ENCODE data around the gene AFTPH.

Gene AFTPH

DNA sequence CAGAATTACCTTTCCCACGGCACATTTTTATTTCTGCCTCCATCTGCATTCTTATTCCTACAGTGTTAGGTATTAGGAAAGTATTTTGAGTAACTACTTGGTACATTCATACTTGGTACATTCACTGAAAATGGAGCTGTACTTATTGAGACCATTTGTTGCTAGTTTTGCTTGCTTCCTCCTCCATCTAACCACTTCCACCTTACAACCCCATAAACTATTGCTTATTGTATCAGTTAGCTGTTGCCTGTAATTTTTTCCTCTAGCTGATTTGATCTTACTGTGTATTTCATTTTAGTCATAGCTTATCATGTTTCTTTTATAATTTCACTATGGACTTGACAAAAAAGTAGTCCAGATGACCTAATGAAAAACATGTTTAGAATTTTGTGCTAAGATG is 50.7 kb downstream of the AFTPH start:
- peak overlapping the region; percentile 37 for H3K27ac Mint-ChIP-seq

DNA sequence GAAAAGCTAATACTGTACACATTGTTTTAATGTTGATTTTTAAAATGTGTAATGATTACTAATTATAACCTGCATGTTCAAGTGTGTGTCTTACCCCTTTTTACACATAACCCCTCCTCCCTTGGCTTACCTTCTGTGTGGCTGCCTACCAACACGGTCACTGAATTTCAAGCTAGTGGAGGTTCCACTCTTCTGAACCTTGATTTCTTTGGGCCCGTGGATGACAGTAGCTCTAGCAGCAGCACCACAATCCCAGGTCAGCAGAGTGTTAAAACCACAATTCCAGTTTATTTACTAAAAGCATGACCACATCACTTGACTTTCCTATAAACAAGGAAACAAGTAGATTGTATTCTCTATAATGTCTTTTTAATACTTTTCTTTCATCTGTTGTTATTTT is 56.9 kb downstream of the AFTPH start:
- H3K27me3 Mint-ChIP-seq (ENCODE audit: low read depth) = no peaks in the 10 kb centered on the region
- peaks cover 22% of the 10 kb centered on the region for H3K36me3 Mint-ChIP-seq (ENCODE audit: low read depth)
- H3K4me3 Mint-ChIP-seq = no peak overlapping the region
- no peaks in the 10 kb centered on the region for H3K9me3 Mint-ChIP-seq
- peaks cover 6% of the 10 kb centered on the region for H3K4me1 Mint-ChIP-seq (ENCODE audit: low read depth)
- no peak overlapping the region for H3K27ac Mint-ChIP-seq

More for the DNA sequence above, 50.7 kb downstream of the AFTPH start:
- Mint-ChIP-seq H3K4me3 (no peak overlapping the region), H3K4me1 (ENCODE audit: low read depth) (peaks cover 8% of the 10 kb centered on the region), H3K27me3 (ENCODE audit: low read depth) (no peaks in the 10 kb centered on the region), H3K36me3 (ENCODE audit: low read depth) (peaks cover 31% of the 10 kb centered on the region), H3K9me3 (no peaks in the 10 kb centered on the region)

- Mint-ChIP-seq H3K4me3 (no peak overlapping the region), H3K9me3 (no peaks in the 10 kb centered on the region), H3K4me1 (ENCODE audit: low read depth) (peaks cover 10% of the 10 kb centered on the region), H3K36me3 (ENCODE audit: low read depth) (peaks cover 23% of the 10 kb centered on the region), H3K27ac (no peak overlapping the region), H3K27me3 (ENCODE audit: low read depth) (no peaks in the 10 kb centered on the region)
Observed at GRCh38 chr2:64581777-64582539, 57.8 kb downstream of the AFTPH start.

DNA sequence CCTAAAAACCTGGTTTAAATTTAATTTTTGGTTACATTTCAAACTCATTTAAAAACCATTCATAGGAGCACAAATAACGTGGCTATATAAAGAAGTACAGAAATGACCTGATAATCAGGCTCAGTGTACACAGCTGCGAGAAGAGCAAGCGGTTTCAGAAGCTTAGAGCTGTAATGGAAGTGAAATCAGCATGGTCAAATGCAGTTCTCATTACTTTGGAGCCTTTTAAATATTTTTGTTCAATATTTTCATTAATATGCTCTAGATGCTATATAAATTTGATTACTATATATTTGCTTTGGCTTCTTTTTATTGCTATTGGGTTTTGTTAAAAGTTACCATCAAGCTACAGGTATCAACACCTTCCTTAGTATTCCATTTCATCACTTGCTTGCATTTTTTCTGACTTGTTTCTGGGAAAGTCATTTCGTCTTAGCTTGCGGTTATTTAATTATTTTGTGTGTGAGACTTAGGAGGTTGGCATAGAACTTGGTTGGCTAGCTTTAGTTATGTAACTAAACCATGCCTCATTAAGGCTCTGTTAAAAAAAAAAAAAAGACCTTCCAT is 58.7 kb downstream of the AFTPH start:
- no peak overlapping the region for H3K27ac Mint-ChIP-seq
- no peaks in the 10 kb centered on the region for H3K9me3 Mint-ChIP-seq
- H3K4me3 Mint-ChIP-seq = no peak overlapping the region
- H3K4me1 Mint-ChIP-seq (ENCODE audit: low read depth) = peaks cover 12% of the 10 kb centered on the region
- H3K36me3 Mint-ChIP-seq (ENCODE audit: low read depth) = peaks cover 22% of the 10 kb centered on the region
- no peaks in the 10 kb centered on the region for H3K27me3 Mint-ChIP-seq (ENCODE audit: low read depth)

- Mint-ChIP-seq H3K27ac (no peak overlapping the region), H3K36me3 (ENCODE audit: low read depth) (peaks cover 39% of the 10 kb centered on the region), H3K4me3 (no peak overlapping the region)
Observed at GRCh38 chr2:64586054-64586453, 61.9 kb downstream of the AFTPH start.

GRCh38 chr2:64586883-64587481 is 62.9 kb downstream of the AFTPH start:
- H3K27me3 Mint-ChIP-seq (ENCODE audit: low read depth) = no peaks in the 10 kb centered on the region
- peaks cover 42% of the 10 kb centered on the region for H3K36me3 Mint-ChIP-seq (ENCODE audit: low read depth)
- no peak overlapping the region for H3K4me3 Mint-ChIP-seq
- no peak overlapping the region for H3K27ac Mint-ChIP-seq
- H3K9me3 Mint-ChIP-seq = no peaks in the 10 kb centered on the region
- peaks cover 17% of the 10 kb centered on the region for H3K4me1 Mint-ChIP-seq (ENCODE audit: low read depth)

More at GRCh38 chr2:64586054-64586453, 61.9 kb downstream of the AFTPH start:
- H3K27me3 Mint-ChIP-seq (ENCODE audit: low read depth) = no peaks in the 10 kb centered on the region
- no peaks in the 10 kb centered on the region for H3K9me3 Mint-ChIP-seq
- H3K4me1 Mint-ChIP-seq (ENCODE audit: low read depth) = peaks cover 12% of the 10 kb centered on the region

- Mint-ChIP-seq H3K27me3 (ENCODE audit: low read depth) (no peaks in the 10 kb centered on the region), H3K4me1 (ENCODE audit: low read depth) (peaks cover 17% of the 10 kb centered on the region), H3K9me3 (no peaks in the 10 kb centered on the region), H3K36me3 (ENCODE audit: low read depth) (peaks cover 41% of the 10 kb centered on the region), H3K4me3 (no peak overlapping the region), H3K27ac (no peak overlapping the region)
Observed at GRCh38 chr2:64587561-64587960, 63.4 kb downstream of the AFTPH start.

DNA sequence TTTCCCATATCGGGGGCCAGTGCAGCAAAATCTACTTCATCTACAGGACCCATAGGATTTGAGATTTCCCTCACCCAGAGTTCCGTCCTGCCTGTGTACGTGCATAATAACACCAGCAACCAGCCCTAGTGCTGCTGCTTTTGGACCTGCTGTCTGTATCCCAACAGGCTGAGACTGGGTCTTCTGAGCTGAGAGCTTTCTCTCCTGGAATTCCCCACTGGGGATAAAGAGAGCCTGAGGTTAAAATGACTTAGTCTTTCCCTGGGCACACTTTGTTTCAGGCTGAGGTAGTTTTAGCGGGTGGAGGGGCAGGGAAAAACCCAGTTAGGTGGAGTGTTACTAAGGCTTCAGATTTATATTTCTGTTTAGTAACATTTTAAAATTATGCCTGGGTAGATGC is 67.1 kb downstream of the AFTPH start:
- Mint-ChIP-seq H3K27ac (no peak overlapping the region), H3K27me3 (ENCODE audit: low read depth) (no peaks in the 10 kb centered on the region), H3K9me3 (no peaks in the 10 kb centered on the region), H3K4me3 (no peak overlapping the region), H3K4me1 (ENCODE audit: low read depth) (peaks cover 14% of the 10 kb centered on the region), H3K36me3 (ENCODE audit: low read depth) (peaks cover 40% of the 10 kb centered on the region)

DNA sequence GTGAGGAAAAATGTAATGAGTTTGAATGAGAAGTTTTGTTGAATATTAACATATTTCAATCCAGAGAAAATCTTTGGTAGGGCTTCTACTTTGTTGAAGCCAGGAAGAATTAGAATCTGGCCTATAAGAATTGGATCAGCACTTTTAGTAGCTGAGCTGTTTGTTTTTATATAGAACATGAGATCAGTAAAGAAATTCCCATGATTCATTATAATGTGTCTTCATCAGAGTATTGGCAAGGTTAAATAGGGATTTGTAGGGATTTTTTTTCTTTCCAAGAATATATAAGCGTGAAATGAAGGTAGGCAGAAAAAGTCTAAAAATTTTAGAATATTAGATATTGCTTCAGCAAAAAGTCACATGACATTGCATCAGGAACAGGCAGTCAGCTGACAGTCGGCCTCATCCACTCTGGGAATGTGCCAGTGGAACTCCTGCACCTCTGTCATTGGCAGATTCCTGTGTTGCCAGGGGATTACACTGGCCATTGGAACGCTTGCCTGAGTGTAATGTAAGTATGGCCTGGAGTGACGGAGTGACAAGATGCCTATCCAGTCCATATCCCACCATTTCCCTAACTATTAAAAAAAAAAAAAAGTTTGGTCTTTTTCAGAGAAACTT is 69.0 kb downstream of the AFTPH start:
- Mint-ChIP-seq H3K27me3 (ENCODE audit: low read depth) (no peaks in the 10 kb centered on the region), H3K36me3 (ENCODE audit: low read depth) (peaks cover 31% of the 10 kb centered on the region), H3K4me1 (ENCODE audit: low read depth) (peaks cover 8% of the 10 kb centered on the region), H3K9me3 (no peaks in the 10 kb centered on the region), H3K27ac (no peak overlapping the region), H3K4me3 (no peak overlapping the region)

GRCh38 chr2:64594226-64594989 is 70.3 kb downstream of the AFTPH start:
- Mint-ChIP-seq H3K9me3 (no peaks in the 10 kb centered on the region), H3K36me3 (ENCODE audit: low read depth) (peaks cover 24% of the 10 kb centered on the region), H3K27me3 (ENCODE audit: low read depth) (no peaks in the 10 kb centered on the region), H3K27ac (no peak overlapping the region), H3K4me3 (no peak overlapping the region), H3K4me1 (ENCODE audit: low read depth) (peaks cover 11% of the 10 kb centered on the region)

- H3K27ac Mint-ChIP-seq = no peak overlapping the region
- no peaks in the 10 kb centered on the region for H3K9me3 Mint-ChIP-seq
- peaks cover 17% of the 10 kb centered on the region for H3K4me1 Mint-ChIP-seq (ENCODE audit: low read depth)
- peaks cover 15% of the 10 kb centered on the region for H3K36me3 Mint-ChIP-seq (ENCODE audit: low read depth)
- no peaks in the 10 kb centered on the region for H3K27me3 Mint-ChIP-seq (ENCODE audit: low read depth)
- H3K4me3 Mint-ChIP-seq = no peak overlapping the region
Observed at GRCh38 chr2:64595397-64596176, 71.5 kb downstream of the AFTPH start.

DNA sequence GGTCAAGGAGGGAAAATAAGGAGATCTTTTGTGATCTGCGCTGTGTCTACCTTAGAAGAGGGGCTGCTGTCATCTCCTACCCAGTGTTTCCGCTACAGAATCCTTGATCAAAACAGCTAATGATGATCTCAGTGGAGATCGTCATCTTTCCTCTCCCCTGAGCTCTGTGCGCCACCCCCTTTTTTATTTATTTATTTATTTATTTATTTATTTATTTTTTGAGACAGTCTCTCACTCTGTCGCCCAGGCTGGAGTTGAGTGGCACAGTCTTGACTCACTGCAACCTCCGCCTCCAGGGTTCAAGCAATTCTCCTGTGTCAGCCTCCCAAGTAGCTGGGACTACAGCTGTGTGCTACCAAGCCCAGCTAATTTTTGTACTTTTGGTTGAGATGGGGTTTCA is 74.1 kb downstream of the AFTPH start:
- Mint-ChIP-seq H3K36me3 (ENCODE audit: low read depth) (no peaks in the 10 kb centered on the region), H3K4me1 (ENCODE audit: low read depth) (peaks cover 9% of the 10 kb centered on the region), H3K27me3 (ENCODE audit: low read depth) (no peaks in the 10 kb centered on the region), H3K27ac (no peak overlapping the region), H3K9me3 (no peaks in the 10 kb centered on the region), H3K4me3 (no peak overlapping the region)

GRCh38 chr2:64599469-64599868 is 75.3 kb downstream of the AFTPH start:
- no peak overlapping the region for H3K4me3 Mint-ChIP-seq
- H3K4me1 Mint-ChIP-seq (ENCODE audit: low read depth) = peaks cover 9% of the 10 kb centered on the region
- H3K27ac Mint-ChIP-seq = no peak overlapping the region
- H3K9me3 Mint-ChIP-seq = peaks cover 11% of the 10 kb centered on the region
- no peaks in the 10 kb centered on the region for H3K36me3 Mint-ChIP-seq (ENCODE audit: low read depth)
- no peaks in the 10 kb centered on the region for H3K27me3 Mint-ChIP-seq (ENCODE audit: low read depth)
